Urothelium cell line (cell line): ENCODE results near the gene LRBA.
A peak's percentile ranks its signal among the peaks of the same experiment; 100 is the strongest.
"Not testable (repeated sequence)": the region's sequence is repeated elsewhere in the genome, so short reads cannot be mapped to it uniquely, and the experiment has no call there.

ENCODE experiments used
- DNase-seq: peaks from one replicate; pipeline ENCODE4 v3.0.0; 2011; ENCODE audit warnings: low spot score, mixed read lengths
- FAIRE-seq: peaks from 2 replicates; lab custom pipeline; 2011; peaks lifted over from hg19 to GRCh38; lab: Jason Lieb, UNC

LRBA gene

GRCh38 chr4:151014521-151015458 is at the start of gene LRBA:
LRBA (minus strand) TSS chr4:151015284; CDS start chr4:151014642, 642 bp downstream.
- FAIRE-seq (no peak), DNase-seq (peak; percentile 79)

- not testable (repeated sequence) for FAIRE-seq, DNase-seq
These were observed 48.1 kb upstream of the LRBA start for GRCh38 chr4:151063143-151063542.

- FAIRE-seq (no peak), DNase-seq (no peak)
These were observed 40.5 kb upstream of the LRBA start for GRCh38 chr4:151055539-151055938.

- FAIRE-seq = no peak
- DNase-seq = no peak
These were observed 37.7 kb upstream of the LRBA start for GRCh38 chr4:151052785-151053184.

GRCh38 chr4:151049430-151049884 is 34.4 kb upstream of the LRBA start:
- DNase-seq (no peak), FAIRE-seq (no peak)

- no peak for DNase-seq
- no peak for FAIRE-seq
These were observed 33.8 kb upstream of the LRBA start for GRCh38 chr4:151048913-151049312.

GRCh38 chr4:151046609-151047008 is 31.5 kb upstream of the LRBA start:
- DNase-seq = no peak
- FAIRE-seq = no peak

- DNase-seq (no peak), FAIRE-seq (no peak)
These were observed 30.8 kb upstream of the LRBA start for GRCh38 chr4:151045907-151046306.

GRCh38 chr4:151043803-151044515 is 28.9 kb upstream of the LRBA start:
- FAIRE-seq = no peak
- DNase-seq = no peak

GRCh38 chr4:151039733-151040132 is 24.6 kb upstream of the LRBA start:
- DNase-seq (no peak), FAIRE-seq (no peak)

- DNase-seq (no peak), FAIRE-seq (no peak)
These were observed 23.5 kb upstream of the LRBA start for GRCh38 chr4:151038452-151039157.

- DNase-seq (no peak), FAIRE-seq (no peak)
These were observed 20.8 kb upstream of the LRBA start for GRCh38 chr4:151035911-151036310.

- DNase-seq = no peak
- FAIRE-seq = no peak
These were observed 20.2 kb upstream of the LRBA start for GRCh38 chr4:151035328-151035727.

- DNase-seq = no peak
- no peak for FAIRE-seq
These were observed 19.7 kb upstream of the LRBA start for GRCh38 chr4:151034829-151035228.

GRCh38 chr4:151031831-151032605 is 16.9 kb upstream of the LRBA start:
- FAIRE-seq (no peak), DNase-seq (peak; percentile 30)

- FAIRE-seq (no peak), DNase-seq (no peak)
These were observed 14.5 kb upstream of the LRBA start for GRCh38 chr4:151029537-151029936.

- FAIRE-seq, DNase-seq: not testable (repeated sequence)
These were observed 13.9 kb upstream of the LRBA start for GRCh38 chr4:151029006-151029405.

- FAIRE-seq (no peak), DNase-seq (no peak)
These were observed 10.7 kb upstream of the LRBA start for GRCh38 chr4:151025759-151026158.

GRCh38 chr4:151022586-151022985 is 7.5 kb upstream of the LRBA start:
- DNase-seq (no peak), FAIRE-seq (no peak)

- DNase-seq (no peak), FAIRE-seq (no peak)
These were observed 6.7 kb upstream of the LRBA start for GRCh38 chr4:151021637-151022334.
